ENCODE measurements around the gene SNX7.

Gene SNX7

DNA sequence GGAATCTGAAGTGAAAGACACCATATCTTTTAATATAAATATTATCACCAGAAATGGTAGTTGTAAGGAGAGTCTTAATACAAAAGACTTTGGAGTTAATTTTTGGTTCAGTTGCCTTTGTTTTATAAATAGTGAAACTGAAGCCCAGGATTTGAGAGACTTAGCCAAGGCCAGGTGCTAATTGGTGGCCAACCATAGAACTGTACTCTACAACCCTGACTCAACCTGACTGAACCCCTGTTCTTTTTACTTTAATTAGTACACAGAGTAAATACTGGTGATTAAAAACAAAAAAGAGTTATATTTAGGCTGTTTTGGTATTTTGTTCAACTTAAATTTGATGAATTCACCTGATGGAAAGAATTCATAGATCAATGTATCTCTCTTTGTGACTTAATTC, 76.3 kb downstream of the SNX7 start:
- TF ChIP-seq, protein P1, sequence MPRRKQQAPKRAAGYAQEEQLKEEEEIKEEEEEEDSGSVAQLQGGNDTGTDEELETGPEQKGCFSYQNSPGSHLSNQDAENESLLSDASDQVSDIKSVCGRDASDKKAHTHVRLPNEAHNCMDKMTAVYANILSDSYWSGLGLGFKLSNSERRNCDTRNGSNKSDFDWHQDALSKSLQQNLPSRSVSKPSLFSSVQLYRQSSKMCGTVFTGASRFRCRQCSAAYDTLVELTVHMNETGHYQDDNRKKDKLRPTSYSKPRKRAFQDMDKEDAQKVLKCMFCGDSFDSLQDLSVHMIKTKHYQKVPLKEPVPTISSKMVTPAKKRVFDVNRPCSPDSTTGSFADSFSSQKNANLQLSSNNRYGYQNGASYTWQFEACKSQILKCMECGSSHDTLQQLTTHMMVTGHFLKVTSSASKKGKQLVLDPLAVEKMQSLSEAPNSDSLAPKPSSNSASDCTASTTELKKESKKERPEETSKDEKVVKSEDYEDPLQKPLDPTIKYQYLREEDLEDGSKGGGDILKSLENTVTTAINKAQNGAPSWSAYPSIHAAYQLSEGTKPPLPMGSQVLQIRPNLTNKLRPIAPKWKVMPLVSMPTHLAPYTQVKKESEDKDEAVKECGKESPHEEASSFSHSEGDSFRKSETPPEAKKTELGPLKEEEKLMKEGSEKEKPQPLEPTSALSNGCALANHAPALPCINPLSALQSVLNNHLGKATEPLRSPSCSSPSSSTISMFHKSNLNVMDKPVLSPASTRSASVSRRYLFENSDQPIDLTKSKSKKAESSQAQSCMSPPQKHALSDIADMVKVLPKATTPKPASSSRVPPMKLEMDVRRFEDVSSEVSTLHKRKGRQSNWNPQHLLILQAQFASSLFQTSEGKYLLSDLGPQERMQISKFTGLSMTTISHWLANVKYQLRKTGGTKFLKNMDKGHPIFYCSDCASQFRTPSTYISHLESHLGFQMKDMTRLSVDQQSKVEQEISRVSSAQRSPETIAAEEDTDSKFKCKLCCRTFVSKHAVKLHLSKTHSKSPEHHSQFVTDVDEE (CRISPR knock-in tag; IDR thresholded peaks at IDR 0.05), result no peak
- TF ChIP-seq ISL1 (CRISPR knock-in tag; IDR thresholded peaks at IDR 0.05), result no peak
- TF ChIP-seq PPARA (CRISPR knock-in tag; IDR thresholded peaks at IDR 0.05; ENCODE audit: borderline replicate concordance), result no peak
- no peak for TF ChIP-seq OSR1 (CRISPR knock-in tag; IDR thresholded peaks at IDR 0.05)
- no peak for TF ChIP-seq GLIS3 (CRISPR knock-in tag; IDR thresholded peaks at IDR 0.05)
- TF ChIP-seq, protein P2, sequence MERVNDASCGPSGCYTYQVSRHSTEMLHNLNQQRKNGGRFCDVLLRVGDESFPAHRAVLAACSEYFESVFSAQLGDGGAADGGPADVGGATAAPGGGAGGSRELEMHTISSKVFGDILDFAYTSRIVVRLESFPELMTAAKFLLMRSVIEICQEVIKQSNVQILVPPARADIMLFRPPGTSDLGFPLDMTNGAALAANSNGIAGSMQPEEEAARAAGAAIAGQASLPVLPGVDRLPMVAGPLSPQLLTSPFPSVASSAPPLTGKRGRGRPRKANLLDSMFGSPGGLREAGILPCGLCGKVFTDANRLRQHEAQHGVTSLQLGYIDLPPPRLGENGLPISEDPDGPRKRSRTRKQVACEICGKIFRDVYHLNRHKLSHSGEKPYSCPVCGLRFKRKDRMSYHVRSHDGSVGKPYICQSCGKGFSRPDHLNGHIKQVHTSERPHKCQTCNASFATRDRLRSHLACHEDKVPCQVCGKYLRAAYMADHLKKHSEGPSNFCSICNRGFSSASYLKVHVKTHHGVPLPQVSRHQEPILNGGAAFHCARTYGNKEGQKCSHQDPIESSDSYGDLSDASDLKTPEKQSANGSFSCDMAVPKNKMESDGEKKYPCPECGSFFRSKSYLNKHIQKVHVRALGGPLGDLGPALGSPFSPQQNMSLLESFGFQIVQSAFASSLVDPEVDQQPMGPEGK (CRISPR knock-in tag; IDR thresholded peaks at IDR 0.05; ENCODE audit: borderline replicate concordance), result no peak
- no peak for TF ChIP-seq ZNF70 (CRISPR knock-in tag; IDR thresholded peaks at IDR 0.05)
- no peak for TF ChIP-seq ZNF565 (CRISPR knock-in tag; conservative IDR thresholded peaks at IDR 0.05; ENCODE audit: low read depth)
- TF ChIP-seq ZFP3 (CRISPR knock-in tag; IDR thresholded peaks at IDR 0.05), result no peak
- no peak for TF ChIP-seq CSDC2 (CRISPR knock-in tag; IDR thresholded peaks at IDR 0.05)
- TF ChIP-seq, protein P3, sequence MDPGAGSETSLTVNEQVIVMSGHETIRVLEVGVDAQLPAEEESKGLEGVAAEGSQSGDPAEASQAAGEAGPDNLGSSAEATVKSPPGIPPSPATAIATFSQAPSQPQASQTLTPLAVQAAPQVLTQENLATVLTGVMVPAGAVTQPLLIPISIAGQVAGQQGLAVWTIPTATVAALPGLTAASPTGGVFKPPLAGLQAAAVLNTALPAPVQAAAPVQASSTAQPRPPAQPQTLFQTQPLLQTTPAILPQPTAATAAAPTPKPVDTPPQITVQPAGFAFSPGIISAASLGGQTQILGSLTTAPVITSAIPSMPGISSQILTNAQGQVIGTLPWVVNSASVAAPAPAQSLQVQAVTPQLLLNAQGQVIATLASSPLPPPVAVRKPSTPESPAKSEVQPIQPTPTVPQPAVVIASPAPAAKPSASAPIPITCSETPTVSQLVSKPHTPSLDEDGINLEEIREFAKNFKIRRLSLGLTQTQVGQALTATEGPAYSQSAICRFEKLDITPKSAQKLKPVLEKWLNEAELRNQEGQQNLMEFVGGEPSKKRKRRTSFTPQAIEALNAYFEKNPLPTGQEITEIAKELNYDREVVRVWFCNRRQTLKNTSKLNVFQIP (CRISPR knock-in tag; IDR thresholded peaks at IDR 0.05; ENCODE audit: borderline replicate concordance, low read depth), result no peak
- TF ChIP-seq, protein P4, sequence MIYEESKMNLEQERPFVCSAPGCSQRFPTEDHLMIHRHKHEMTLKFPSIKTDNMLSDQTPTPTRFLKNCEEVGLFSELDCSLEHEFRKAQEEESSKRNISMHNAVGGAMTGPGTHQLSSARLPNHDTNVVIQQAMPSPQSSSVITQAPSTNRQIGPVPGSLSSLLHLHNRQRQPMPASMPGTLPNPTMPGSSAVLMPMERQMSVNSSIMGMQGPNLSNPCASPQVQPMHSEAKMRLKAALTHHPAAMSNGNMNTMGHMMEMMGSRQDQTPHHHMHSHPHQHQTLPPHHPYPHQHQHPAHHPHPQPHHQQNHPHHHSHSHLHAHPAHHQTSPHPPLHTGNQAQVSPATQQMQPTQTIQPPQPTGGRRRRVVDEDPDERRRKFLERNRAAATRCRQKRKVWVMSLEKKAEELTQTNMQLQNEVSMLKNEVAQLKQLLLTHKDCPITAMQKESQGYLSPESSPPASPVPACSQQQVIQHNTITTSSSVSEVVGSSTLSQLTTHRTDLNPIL (CRISPR knock-in tag; IDR thresholded peaks at IDR 0.05; ENCODE audit: low read depth), result no peak
- TF ChIP-seq, protein P5, sequence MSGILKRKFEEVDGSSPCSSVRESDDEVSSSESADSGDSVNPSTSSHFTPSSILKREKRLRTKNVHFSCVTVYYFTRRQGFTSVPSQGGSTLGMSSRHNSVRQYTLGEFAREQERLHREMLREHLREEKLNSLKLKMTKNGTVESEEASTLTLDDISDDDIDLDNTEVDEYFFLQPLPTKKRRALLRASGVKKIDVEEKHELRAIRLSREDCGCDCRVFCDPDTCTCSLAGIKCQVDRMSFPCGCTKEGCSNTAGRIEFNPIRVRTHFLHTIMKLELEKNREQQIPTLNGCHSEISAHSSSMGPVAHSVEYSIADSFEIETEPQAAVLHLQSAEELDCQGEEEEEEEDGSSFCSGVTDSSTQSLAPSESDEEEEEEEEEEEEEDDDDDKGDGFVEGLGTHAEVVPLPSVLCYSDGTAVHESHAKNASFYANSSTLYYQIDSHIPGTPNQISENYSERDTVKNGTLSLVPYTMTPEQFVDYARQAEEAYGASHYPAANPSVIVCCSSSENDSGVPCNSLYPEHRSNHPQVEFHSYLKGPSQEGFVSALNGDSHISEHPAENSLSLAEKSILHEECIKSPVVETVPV (CRISPR knock-in tag; IDR thresholded peaks at IDR 0.05), result no peak
- no peak for TF ChIP-seq ZFP30 (CRISPR knock-in tag; IDR thresholded peaks at IDR 0.05)
- TF ChIP-seq ESRRG (CRISPR knock-in tag; IDR thresholded peaks at IDR 0.05), result no peak

DNA sequence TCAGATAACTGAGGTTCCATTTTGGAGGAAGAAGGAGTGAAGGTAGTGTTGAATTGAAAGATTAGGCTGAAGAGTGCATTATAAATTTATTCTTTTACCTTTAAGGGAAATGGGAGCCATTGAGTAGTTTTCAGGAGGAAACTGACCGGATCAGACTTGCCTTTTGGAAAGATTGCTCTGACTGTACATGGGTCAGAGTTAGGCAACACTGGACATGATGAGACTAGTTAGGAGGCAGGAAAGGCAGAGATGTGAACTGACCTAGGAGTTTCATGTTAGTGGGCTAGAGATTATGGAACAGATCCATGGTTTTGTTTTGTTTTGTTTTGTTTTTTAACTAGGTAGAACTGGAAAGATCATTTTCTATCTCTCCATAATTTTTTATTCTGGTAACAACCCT, 78.2 kb downstream of the SNX7 start:
- no peak for ATAC-seq
- TF ChIP-seq, protein P2 (CRISPR knock-in tag; IDR thresholded peaks at IDR 0.05; ENCODE audit: borderline replicate concordance), result no peak
- TF ChIP-seq SNAI2 (CRISPR knock-in tag; IDR thresholded peaks at IDR 0.05) (no peak), ZNF8 (CRISPR knock-in tag; IDR thresholded peaks at IDR 0.05) (no peak), ZNF70 (CRISPR knock-in tag; IDR thresholded peaks at IDR 0.05) (no peak), CSDC2 (CRISPR knock-in tag; IDR thresholded peaks at IDR 0.05) (no peak), ISL1 (CRISPR knock-in tag; IDR thresholded peaks at IDR 0.05) (no peak), OSR1 (CRISPR knock-in tag; IDR thresholded peaks at IDR 0.05) (no peak), ESRRG (CRISPR knock-in tag; IDR thresholded peaks at IDR 0.05) (no peak), ZNF565 (CRISPR knock-in tag; conservative IDR thresholded peaks at IDR 0.05; ENCODE audit: low read depth) (no peak), ZFP30 (CRISPR knock-in tag; IDR thresholded peaks at IDR 0.05) (no peak)

More for the DNA sequence above, 76.3 kb downstream of the SNX7 start:
- ATAC-seq, result no peak

DNA sequence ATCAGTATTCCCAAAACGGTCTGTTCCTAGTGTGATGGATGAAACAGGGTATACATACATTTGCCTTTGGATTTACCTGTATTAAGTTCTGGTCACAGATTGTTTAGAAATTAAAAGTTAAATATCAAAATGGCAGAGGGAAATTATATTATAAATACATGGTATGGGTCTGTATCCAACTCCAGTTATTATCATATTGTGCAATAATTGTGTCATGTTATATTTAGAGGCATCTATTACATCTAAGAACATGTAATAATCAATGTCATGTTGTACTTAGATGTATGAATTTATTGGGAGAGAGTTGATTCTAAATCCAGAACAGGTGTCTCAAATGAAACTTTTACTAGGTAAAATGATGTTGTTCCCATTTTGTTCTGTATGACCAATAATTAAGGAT, 79.6 kb downstream of the SNX7 start:
- TF ChIP-seq CSDC2 (CRISPR knock-in tag; IDR thresholded peaks at IDR 0.05) (no peak), ZC3H10 (CRISPR knock-in tag; IDR thresholded peaks at IDR 0.05) (no peak)
- ATAC-seq, result no peak
